GM23338 (cell line): ENCODE results near the gene ITGB1BP1. TPM values are rescaled to one million over a fixed set of nuclear protein-coding genes. Genes with fewer than 3 reads are reported as not detected.

Source experiments
- CREB1 ChIP-seq: fragments of 250-450 bp; sonication (Bioruptor Pico); IDR thresholded peaks from 2 replicates; pipeline ENCODE4 v1.5.0; 2020; ENCODE audit warnings: low read depth, mild to moderate bottlenecking, moderate library complexity
- EZH2 ChIP-seq: fragments of 200-600 bp; sonication (generic); IDR thresholded peaks from one replicate; pipeline ENCODE4 v1.8.0; 2017; ENCODE audit warnings: antibody characterized with exemption, mild to moderate bottlenecking, low read depth; ENCODE audit not compliant: unreplicated experiment
- EZH2phosphoT487 ChIP-seq: fragments of 200-600 bp; sonication (generic); IDR thresholded peaks from one replicate; pipeline ENCODE4 v1.8.1; 2018; ENCODE audit warnings: antibody characterized with exemption; ENCODE audit not compliant: unreplicated experiment
- JUNB ChIP-seq: IDR thresholded peaks from one replicate; pipeline ENCODE4 v1.6.1; 2016; ENCODE audit warnings: antibody characterized with exemption; ENCODE audit not compliant: unreplicated experiment
- NANOG ChIP-seq: IDR thresholded peaks from 2 replicates; pipeline ENCODE4 v1.6.1; 2016; ENCODE audit warnings: antibody characterized with exemption, borderline replicate concordance
- POLR2AphosphoS5 ChIP-seq: IDR thresholded peaks from 2 replicates; pipeline ENCODE4 v1.6.1; 2016; ENCODE audit warnings: antibody characterized with exemption, low read depth
- STAT1 ChIP-seq: IDR thresholded peaks from one replicate; pipeline ENCODE4 v1.6.1; 2016; ENCODE audit warnings: antibody characterized with exemption; ENCODE audit not compliant: unreplicated experiment
- ZNF114 ChIP-seq: fragments of 250-450 bp; sonication (Bioruptor Pico); IDR thresholded peaks from 2 replicates; pipeline ENCODE4 v1.5.0; 2020; ENCODE audit warnings: mild to moderate bottlenecking, moderate library complexity
- ZNF331 ChIP-seq: fragments of 250-450 bp; sonication (Bioruptor Pico); IDR thresholded peaks from 2 replicates; pipeline ENCODE4 v1.5.0; 2020; ENCODE audit warnings: low read depth, mild to moderate bottlenecking, moderate library complexity
- ZNF462 ChIP-seq: fragments of 250-450 bp; sonication (Bioruptor Pico); IDR thresholded peaks from 2 replicates; pipeline ENCODE4 v1.5.0; 2020; ENCODE audit warnings: mild to moderate bottlenecking, moderate library complexity
- polyA plus RNA-seq: library from polyadenylated mRNA; unstranded; fragments of >200 nt; fragmentation: Nextera tagmentation; extraction: Ambion mirVana; gene quantifications from 2 replicates; pipeline ENCODE4 v1.2.1, GENCODE V29; 2016
- total RNA-seq: library from RNA; depleted of rRNA; stranded (reverse); fragments of >200 nt; shearing (Covaris generic); gene quantifications from 2 replicates; pipeline ENCODE4 v1.2.3, GENCODE V29; 2014
- TF ChIP-seq, protein P1 (sequence below), 2 experiments: fragments of 200-600 bp in 1 of 2; sonication (generic) in 1 of 2; conservative IDR thresholded peaks; 2 replicates each; pipeline versions ENCODE4 v1.5.1 to v1.6.1; 2016 to 2017; ENCODE audit warnings: antibody characterized with exemption in 2 of 2, low read depth in 2 of 2, mild to moderate bottlenecking in 2 of 2, moderate library complexity in 1 of 2
- TF ChIP-seq, protein P2 (sequence below): IDR thresholded peaks from 2 replicates; pipeline ENCODE4 v1.6.1; 2016; ENCODE audit warnings: antibody characterized with exemption

Gene ITGB1BP1
- total and polyA plus RNA-seq, 2 experiments from 2014 or later = 29.1 to 63.5 TPM

- TF ChIP-seq ZNF462 (CRISPR knock-in tag) (no peak), EZH2 (no peak), POLR2AphosphoS5 (no peak), STAT1 (no peak), NANOG (no peak), ZNF331 (CRISPR knock-in tag) (no peak), CREB1 (no peak), EZH2phosphoT487 (no peak), ZNF114 (CRISPR knock-in tag) (no peak), JUNB (no peak)
- TF ChIP-seq, protein P1, sequence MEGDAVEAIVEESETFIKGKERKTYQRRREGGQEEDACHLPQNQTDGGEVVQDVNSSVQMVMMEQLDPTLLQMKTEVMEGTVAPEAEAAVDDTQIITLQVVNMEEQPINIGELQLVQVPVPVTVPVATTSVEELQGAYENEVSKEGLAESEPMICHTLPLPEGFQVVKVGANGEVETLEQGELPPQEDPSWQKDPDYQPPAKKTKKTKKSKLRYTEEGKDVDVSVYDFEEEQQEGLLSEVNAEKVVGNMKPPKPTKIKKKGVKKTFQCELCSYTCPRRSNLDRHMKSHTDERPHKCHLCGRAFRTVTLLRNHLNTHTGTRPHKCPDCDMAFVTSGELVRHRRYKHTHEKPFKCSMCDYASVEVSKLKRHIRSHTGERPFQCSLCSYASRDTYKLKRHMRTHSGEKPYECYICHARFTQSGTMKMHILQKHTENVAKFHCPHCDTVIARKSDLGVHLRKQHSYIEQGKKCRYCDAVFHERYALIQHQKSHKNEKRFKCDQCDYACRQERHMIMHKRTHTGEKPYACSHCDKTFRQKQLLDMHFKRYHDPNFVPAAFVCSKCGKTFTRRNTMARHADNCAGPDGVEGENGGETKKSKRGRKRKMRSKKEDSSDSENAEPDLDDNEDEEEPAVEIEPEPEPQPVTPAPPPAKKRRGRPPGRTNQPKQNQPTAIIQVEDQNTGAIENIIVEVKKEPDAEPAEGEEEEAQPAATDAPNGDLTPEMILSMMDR (conservative IDR thresholded peaks at IDR 0.05; ENCODE audit: low read depth in 2 of 2) = no peak
- TF ChIP-seq, protein P2, sequence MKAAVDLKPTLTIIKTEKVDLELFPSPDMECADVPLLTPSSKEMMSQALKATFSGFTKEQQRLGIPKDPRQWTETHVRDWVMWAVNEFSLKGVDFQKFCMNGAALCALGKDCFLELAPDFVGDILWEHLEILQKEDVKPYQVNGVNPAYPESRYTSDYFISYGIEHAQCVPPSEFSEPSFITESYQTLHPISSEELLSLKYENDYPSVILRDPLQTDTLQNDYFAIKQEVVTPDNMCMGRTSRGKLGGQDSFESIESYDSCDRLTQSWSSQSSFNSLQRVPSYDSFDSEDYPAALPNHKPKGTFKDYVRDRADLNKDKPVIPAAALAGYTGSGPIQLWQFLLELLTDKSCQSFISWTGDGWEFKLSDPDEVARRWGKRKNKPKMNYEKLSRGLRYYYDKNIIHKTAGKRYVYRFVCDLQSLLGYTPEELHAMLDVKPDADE = no peak
Observed at GRCh38 chr2:9408641-9409151, 14.6 kb downstream of the ITGB1BP1 start (continued).
